Measurements from ENCODE around the gene MAPKBP1. TPM values are rescaled to one million over a fixed set of nuclear protein-coding genes. Genes with fewer than 3 reads are reported as not detected.

MAPKBP1 gene
- total and polyA plus RNA-seq, 9 of the 15 experiments (the other 6 are each of a cell fraction or from before 2014, with no cell fraction given) = 0.15 to 9.5 (median 4.5) TPM

- Histone ChIP-seq H3K79me2 (ENCODE audit: control insufficient read depth, insufficient read depth, low read length) (no peaks in the 10 kb centered on the region), H3K4me2 (ENCODE audit: insufficient read depth, low read length) (no peak overlapping the region), H4K20me1 (replicated peaks; ENCODE audit: control insufficient read depth, insufficient read depth, low read length) (0 out of 2 replicates have a peak, but pooled peaks cover 4% of the 10 kb centered on the region), H3K9me1 (ENCODE audit: control insufficient read depth, insufficient read depth, low read length) (no peaks in the 10 kb centered on the region), H3K27ac (ENCODE audit: extremely low read depth, low read depth, low read length) (no peak overlapping the region), H3K36me3 (ENCODE audit: control insufficient read depth, insufficient read depth, low read length) (peaks cover 11% of the 10 kb centered on the region; the same call in 2 of the 3 replicates), H3K9me3 (replicated peaks; ENCODE audit: control insufficient read depth, insufficient read depth, low read depth, low read length) (no peaks in the 10 kb centered on the region), H3K9ac (ENCODE audit: insufficient read depth in 1 of 2, low read depth in 2 of 2, low read length in 2 of 2) (no peak overlapping the region), H2AFZ (ENCODE audit: low read depth, low read length) (no peak overlapping the region), H3K27me3 (ENCODE audit: control insufficient read depth in 2 of 2, insufficient read depth in 2 of 2, low read length in 2 of 2) (no peaks in the 10 kb centered on the region), H3K4me3 (no peak overlapping the region), H3K4me1 (replicated peaks in 1 of 2; ENCODE audit: control insufficient read depth in 2 of 2, insufficient read depth in 2 of 2, low read length in 2 of 2) (peaks cover 0 to 3% of the 10 kb centered on the region in 2 experiments; a peak in 1 of 5 replicates)
- ATAC-seq (no peak), FAIRE-seq (no peak), DNase-seq (ENCODE audit: extremely low read depth in 1 of 4, low spot score in 3 of 4) (no peak)
- intact Hi-C loops (cut with micrococcal nuclease) (no loop called here), in situ Hi-C loops (cut with MboI) (loop anchor here (10.0 to 25.0 kb wide), 2 partner anchors 213 to 355 kb away; no protein-coding TSS in a partner anchor)
- ChIA-PET CTCF (ENCODE audit: low intra/inter-chr PET ratio) (no interaction called here), POLR2A (interaction anchor here (0.6 to 1.3 kb wide), 3 partner anchors 35 to 109 kb away, joined by 3 read pairs; partner anchors contain the start of gene MAPKBP1)
- BruUV-seq (replicated peaks) = no TSS peak
- WGBS (ENCODE audit: insufficient coverage, low coverage, missing lambda C conversion rate) = 66% methylated on average over 6 of the region's 6 CpGs
- TF ChIP-seq CREM (IDR thresholded peaks at IDR 0.05; ENCODE audit: low read depth) (no peak), LARP7 (IDR thresholded peaks at IDR 0.05) (no peak), CHD2 (IDR thresholded peaks at IDR 0.05; ENCODE audit: low read depth, low read length) (no peak), TEAD4 (IDR thresholded peaks at IDR 0.05; ENCODE audit: low read length) (no peak), TEAD4 (CRISPR knock-in tag; IDR thresholded peaks at IDR 0.05; ENCODE audit: borderline replicate concordance) (no peak), ZHX1 (conservative IDR thresholded peaks at IDR 0.05; ENCODE audit: low read length) (no peak), THRAP3 (IDR thresholded peaks at IDR 0.05; ENCODE audit: borderline replicate concordance) (no peak)
Observed at GRCh38 chr15:41817781-41818180, 43.5 kb downstream of the MAPKBP1 start.

All from K562 (cell line).